Superior temporal gyrus (tissue), 1 donor: ENCODE results near the gene AOX1.
"Not testable (repeated sequence)": the region's sequence is repeated elsewhere in the genome, so short reads cannot be mapped to it uniquely, and the experiment has no call there.

Experiments used
- DNase-seq: peaks from one replicate; pipeline ENCODE4 v3.0.0-alpha.2; 2016; ENCODE audit errors: extremely low spot score

The AOX1 gene

DNA sequence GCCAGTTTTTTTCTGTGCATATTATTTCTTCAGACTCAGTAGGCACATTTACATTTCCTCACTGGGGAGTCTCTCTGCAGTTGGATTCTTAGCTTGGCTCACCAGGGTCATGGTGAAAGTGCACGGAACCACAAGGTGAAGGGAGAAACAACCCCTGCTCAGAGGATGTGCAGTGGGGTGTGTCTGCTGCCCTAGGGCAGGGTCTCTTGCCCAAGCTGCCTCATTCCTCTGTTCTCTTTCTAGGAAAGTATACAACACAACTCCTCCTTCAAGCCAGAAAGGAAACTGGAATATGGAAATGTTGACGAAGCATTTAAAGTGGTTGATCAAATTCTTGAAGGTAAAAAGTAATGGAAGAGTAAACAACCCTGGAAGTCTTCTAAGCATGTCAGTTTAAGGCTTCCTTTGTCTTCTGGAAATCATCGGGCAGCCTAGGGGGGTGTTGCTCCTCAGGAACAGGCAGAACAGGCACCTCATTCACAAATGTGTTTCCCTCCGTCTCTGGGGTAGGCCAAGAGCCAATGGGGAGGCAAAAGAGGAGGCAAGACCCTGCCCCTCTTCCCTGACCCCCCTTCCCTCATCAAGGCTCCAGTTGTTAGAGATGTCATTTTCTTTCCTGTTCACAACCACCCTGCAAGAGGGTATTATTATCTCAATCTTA lies 41.4 kb downstream of the AOX1 start:
- no peak for DNase-seq

DNA sequence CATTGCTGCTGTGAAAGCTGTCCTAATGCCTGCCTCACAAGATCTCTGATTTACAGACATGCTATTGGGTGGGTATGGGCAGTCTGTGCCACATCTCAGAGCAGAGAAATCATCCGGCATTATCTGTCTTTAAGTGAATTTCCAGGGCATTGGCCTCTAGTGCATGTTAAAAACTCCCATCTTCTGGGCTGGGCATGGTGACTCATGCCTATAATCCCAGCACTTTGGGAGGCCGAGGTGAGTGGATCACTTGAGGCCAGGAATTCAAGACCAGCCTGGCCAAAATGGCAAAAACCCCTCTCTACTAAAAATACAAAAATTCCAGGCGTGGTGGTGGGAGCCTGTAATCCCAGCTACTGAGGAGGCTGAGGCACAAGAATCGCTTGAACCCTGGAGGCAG lies 42.6 kb downstream of the AOX1 start:
- DNase-seq = not testable (repeated sequence)

DNA sequence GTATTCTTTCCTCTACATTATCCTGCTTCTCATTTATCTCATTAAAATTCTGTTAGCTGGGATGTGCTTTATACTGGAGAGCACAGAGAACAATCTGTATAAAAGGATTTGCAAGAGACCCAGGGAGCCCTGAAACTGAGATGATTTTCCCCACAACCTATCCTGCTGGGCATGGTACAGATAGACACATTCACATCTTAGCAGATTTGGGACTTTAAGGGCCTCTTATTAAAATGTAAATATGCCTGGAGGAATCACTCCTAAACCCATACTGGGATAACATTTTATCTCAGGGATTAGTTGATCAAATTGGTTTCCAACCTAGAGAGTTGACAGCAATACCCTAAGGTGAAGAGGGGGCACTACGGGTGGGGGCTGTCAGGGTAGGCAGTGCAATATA lies 45.5 kb downstream of the AOX1 start:
- DNase-seq = no peak

DNA sequence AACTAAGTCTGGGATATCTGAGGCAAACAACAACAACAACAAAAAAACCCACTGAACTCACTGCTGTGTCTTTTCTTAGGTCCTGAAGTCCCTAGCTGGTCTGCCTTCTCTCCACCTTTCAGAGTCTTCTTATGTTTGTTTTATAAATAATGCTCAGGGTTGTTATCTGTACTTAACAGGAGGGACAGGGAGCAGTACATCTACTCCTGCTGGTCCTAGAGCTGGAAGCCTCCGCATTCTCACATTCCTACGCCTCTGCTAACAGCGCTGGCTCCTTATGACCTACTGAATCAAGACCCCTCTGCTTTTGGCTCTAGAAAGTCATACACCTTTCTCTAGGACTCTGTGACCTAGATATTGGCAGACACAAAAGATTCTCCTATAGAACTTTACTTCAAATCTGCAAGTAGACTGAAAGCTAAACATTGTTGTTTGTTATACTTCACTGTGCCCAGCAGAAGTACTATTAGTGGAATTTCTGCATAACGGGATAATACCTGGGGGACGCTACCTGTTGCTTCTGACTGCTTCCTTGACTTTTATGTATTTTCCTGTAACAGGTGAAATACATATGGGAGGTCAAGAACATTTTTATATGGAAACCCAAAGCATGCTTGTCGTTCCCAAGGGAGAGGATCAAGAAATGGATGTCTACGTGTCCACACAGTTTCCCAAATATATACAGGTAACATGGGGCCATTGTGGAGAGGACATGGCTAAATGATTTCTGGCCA lies 48.6 kb downstream of the AOX1 start:
- no peak for DNase-seq

DNA sequence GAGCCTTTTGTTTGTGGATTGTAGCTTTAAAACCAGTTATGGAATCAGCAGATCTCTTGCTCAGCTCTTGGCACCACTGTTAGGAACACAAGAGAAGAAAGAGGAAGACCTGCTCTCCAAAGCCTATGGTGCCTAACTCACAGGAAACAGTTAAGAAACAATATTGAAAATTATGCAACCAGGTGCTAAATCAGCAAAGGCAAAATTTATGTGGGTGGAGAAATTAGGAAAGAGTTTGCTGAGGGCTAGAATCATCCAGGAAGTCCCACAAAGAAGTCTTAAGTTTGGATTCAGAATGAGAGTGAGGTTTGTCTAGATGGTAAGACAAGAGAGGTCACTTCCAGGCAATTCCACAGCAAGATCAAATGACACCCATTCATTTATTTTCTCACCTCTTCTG lies 49.4 kb downstream of the AOX1 start:
- DNase-seq = no peak

DNA sequence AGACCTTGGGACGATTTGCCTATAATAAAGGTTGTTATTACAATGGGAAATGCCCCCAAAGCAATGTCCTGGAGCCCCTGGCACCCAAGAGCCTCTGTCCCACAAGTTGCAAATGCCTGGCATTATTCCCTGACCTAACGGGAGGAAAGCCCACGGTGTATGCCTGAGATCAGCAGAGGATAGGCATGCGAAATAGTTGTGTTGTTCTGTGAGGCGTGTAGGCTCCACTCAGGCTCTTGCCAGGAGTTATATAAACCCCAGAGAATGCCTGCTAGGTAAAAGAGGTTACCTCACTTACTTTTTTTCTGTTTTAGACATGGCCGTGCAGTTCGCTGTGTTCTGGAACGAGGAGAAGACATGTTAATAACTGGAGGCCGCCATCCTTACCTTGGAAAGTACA lies 52.1 kb downstream of the AOX1 start:
- DNase-seq = no peak

DNA sequence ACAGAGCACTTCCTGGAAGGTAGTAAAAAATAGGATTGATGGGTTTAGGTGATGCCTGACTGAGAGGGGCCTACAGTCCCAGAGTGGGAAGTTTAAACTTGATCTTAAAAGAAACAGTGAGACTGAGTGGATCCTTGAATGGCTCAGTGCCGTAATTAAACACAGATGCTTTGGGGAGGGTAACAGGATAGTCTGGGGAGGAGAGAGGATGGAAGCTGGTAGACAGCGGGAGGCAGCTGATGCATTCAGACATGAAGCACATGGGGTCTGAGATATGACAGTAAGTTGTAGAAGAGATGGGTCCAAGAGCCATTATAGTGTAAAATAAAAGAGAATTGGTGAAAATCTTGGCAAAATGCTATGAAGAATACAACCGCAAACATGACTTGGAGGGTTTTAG lies 54.4 kb downstream of the AOX1 start:
- DNase-seq = no peak

DNA sequence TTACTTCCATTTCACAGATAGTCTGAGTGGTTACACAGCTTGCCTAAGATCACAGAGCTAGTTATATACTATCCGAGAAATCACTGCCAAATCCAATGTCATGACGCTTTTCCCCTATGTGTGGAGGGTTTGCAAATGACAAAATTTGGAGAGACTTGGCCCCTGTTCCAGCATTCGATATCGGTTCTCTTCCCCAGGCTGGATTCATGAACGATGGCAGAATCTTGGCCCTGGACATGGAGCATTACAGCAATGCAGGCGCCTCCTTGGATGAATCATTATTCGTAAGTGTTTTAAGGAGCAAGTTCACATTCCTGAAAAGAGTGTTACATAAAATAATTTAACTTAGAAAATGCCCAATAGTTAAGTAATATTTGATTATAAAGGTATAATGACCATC lies 55.1 kb downstream of the AOX1 start:
- DNase-seq = no peak

DNA sequence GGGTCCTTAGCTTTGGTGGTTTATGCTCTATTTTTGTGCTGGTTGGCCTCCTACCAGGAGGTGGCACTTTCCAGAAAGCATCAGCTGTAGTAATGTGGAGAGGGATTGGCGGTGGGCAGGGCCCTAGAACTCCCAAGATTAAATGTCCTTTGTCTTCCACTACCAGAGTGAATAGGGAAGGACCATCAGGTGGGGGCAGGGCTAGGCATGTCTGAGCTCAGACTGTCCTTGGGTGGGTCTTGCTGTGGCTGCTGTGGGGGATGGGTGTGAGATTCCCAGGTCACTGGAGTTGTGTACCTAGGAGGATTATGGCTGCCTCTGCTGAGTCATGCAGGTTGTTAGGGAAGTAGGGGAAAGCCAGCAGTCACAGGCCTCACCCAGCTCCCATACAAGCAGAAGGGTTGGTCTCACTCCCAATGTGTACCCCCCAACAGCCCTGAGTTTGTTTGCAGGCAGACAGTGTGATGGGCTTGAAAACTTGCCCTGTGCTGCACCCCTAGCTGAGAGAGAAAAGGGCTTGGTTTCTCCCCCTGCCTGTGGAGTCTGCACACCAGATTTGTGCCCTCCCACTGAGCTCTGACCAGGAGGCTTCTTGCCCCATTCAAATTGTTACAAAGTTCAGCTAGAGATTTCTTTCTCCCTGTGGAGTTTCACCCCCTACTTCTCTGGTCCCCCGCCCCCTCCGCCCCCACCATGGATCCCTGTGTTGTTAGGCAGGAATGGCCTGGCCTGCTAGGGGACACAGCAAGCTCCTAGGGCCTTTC lies 62.9 kb downstream of the AOX1 start:
- not testable (repeated sequence) for DNase-seq

DNA sequence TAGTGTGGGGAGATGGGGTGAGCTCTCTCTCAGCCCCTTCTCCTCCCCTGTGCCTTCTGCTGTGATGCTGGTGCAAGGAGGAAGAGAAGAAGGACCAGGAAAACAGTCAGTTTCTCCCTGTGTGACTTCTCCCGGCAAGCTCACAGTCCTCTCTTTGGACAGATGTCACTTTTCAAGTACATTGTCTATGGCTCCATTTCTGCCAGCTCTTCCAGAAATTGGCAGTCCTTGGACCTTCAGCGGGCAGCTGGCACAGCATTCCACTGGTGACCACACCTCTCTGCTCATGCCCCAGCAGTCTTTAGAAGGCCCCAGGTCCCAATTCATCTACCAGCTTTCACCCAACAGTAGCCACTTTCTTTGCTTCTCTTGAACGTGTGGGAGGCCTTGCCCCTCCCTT lies 63.9 kb downstream of the AOX1 start:
- DNase-seq = no peak

DNA sequence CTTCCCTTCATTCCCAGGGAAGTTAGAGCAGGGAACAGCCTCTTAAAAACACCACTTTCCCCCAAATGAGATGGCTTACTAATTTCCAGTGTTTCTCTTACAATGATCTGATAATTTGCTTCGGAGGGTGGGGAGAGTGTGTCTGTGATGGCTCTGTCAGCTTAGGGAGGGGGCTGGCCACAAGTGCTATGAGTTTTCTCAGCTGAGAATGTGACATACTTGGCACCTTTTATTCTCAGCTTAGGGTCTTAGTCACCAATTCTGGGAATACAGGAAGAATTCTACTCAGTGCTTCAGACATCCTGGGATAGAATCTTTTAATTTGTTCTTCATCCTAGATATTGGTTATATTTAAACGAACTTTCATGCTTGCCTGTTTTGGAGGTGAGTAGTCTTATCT lies 64.4 kb downstream of the AOX1 start:
- DNase-seq = no peak

DNA sequence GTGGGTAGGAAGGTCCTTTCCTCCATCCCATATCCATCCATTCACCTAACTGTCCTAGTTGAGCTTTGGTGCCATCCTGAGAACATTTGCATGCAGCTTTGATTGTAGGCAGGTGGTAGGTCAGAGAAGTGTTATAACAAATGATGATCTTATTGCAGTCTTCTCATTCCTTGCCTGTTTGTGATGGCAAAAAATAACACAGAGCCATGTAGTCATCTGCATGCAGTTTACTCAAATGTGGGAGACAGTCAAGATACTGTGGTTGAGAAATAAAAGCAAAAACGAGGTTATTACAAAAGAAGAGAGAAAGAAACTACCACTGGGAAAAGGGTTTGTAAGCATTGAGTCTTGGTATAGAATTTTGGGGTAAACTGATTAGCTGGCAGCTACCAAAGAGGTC lies 66.3 kb downstream of the AOX1 start:
- DNase-seq = no peak

DNA sequence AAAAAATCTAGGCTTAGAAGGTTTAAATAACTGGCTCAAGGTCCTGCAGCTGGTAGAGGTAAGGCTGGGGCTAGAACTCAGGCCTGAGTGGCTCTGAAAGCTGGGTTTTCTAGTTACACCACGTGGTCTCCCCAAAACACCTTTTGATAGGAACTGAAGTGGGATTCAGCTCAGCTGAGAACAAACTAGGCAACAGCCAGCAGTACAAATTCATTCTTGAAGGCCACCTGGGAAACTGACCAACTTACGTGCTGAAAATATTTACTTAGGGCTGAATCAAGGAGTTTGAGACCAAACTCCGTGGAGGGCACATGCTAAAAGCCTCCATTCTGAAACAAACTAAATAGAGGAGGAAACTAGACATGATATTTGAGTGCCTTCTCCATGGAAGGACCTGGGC lies 67.2 kb downstream of the AOX1 start:
- no peak for DNase-seq

DNA sequence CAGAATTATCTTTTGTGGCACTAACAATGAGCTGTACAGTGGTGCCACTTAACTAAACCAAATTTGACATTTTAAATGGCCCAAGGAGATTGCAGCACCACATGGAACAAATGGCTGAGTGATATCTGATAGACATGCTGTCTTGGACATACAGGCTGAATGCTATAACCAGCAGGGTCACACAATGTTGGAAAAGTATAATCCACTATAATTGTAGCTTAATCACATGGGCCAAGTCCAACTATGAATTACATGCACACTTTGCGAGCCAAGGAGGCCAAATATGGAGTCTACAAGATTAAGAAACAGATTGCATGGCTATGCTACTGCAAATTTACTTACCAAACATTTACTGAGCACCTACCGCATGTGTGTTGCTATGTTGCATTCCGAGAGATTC lies 69.0 kb downstream of the AOX1 start:
- DNase-seq = no peak

DNA sequence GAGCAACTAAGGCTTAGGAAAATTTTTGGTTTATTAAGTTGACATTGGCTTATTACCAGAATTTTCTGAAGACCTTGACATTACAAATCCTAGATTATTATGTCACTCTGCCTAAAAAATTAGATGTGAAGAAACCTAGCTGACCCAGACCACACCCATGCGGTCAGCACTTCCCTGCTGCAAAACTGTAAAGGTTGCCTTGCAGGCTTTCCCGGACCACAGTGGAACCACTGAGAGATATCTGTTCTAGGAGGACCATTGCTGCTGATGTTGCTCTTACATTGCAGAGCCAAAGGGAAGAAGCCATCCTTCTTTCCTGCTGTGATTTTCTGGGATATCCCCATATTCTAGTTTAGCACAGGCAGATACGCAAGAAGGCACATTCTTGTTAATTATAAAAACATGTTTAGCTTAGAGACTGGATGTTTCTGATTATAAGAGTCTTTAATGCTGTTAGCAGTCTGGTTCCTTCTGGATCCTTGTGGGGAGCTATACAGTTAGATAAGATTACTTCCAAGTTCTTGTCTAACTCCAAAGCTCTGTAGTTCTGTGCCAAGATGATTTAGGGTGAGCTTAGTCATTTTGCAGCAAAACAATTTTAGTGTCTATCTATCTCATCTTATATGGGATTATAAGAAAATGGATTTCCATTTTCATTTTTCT lies 70.2 kb downstream of the AOX1 start:
- DNase-seq = no peak

DNA sequence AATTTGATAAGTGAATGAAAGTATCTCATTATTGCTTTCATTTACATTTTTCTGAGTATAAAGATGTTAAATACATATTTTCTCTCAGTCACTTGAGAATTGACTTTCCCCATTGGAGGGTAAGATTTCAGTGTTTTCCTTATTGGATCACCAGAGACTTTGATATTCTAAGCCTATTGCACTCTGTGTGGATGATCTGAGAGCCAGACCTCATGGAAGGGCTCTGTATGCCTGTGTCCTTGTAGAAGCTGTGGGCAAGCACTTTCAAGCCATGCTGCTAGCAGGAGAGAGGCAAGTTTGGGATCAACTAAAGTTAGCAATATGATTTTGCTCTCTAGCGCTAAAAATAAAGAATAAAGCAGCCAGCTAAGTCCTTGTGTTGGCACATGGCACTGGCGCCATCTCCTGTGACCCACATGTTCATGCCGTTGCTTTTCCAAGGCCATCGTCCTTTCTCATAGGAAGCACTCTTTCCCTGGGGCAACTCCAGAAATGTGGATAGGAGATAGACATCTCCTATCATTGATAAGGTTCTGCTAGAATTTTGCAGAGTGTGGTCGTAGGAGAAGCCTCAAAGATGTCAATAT lies 72.6 kb downstream of the AOX1 start:
- DNase-seq = no peak

DNA sequence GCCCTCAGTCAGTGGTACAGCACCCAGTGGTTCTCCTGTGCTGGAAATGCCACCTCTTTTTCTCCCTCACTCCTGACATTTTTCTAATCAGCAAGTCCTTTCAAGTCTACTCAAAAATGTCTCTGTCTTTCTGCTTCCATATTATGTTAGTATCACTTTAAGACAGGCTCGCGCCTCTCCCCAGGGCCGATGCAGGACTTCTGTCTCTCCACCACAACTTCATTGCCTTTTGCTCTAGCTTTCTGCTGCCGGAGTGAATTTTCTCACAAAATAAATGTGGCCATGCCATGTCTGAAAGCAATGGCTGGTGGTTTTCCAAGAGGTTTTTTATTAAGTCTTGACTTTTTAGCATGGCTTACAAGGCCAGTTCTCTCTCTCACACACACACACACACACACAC lies 73.6 kb downstream of the AOX1 start:
- no peak for DNase-seq

DNA sequence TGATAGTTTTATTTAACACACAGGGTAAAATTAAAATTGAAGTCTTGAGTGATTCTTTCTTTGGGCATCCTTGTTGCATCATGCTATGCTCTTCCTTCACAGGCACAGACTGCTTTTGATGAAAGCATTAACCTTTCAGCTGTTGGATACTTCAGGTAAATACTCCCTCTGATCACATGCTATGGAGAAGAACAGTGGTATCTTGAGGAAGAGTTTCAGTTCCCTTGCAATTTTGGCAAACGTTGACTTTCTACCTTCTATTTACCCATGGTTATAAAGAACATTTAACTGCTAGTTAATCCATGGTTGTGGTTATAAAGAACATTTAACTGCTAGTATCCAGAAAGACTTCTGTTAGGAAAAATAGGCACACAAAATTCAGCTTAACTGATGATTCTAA lies 75.7 kb downstream of the AOX1 start:
- no peak for DNase-seq

DNA sequence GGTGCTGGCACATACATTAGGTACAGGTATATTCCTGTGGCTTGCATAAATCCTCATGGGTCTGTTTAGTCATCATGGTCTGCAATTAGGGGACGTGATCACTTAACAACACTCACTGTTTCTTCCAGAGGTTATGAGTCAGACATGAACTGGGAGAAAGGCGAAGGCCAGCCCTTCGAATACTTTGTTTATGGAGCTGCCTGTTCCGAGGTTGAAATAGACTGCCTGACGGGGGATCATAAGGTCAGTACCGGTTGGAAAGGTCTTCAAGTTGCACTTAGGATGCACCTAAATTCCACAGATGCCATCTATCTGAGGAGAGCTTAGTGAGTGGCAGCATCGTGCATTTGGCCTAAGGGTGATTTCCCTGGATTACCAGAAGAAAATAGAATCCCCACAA lies 76.9 kb downstream of the AOX1 start:
- DNase-seq = no peak

DNA sequence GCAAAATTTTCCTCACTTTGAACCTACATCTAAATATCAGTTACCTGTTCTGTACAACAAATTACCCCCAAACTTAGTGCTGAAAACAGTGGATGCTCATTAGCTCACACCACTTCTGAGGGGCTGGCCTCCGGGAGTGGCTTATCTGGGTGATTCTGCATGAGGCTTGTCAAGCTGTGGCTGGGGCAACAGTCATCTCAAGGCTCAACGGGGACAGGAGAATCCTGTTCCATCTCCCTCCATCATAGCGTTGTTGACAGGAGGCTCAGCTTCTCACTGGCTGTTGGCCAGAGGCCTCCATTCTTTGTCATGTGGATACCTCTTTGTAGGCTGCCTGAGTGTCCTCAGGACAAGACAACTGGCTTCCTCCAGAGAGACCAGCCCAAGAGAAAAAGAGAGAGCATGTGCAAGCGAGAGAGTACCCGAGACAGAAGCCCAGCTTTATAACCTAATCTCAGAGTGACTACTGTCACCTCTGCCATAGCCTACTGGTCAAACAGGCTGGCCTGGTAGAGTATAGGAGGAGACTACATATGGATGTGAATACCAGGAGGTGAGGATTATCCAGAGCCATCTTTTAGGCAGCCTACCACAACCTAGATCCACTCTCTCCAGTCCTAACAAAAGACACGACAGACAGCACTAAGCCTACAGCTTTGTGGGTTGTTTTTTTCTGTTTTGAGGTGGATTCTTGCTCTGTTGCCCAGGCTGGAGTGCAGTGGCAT lies 79.1 kb downstream of the AOX1 start:
- DNase-seq = no peak
